ENCODE measurements around the gene TRIM33.
A peak's percentile ranks its signal among the peaks of the same experiment; 100 is the strongest.
"Not testable (repeated sequence)": the region's sequence is repeated elsewhere in the genome, so short reads cannot be mapped to it uniquely, and the experiment has no call there.

The TRIM33 gene

GRCh38 chr1:114363230-114363629 is 147.8 kb downstream of the TRIM33 start:
- H3K18ac ChIP-seq (ENCODE audit: low read length); H3K4me2 ChIP-seq (ENCODE audit: insufficient read depth, low read length, poor library complexity, severe bottlenecking): not testable (repeated sequence)
- WGBS, 2 donors (ENCODE audit: extremely low coverage in 2 of 2, insufficient read length in 2 of 2, insufficient replicate concordance in 1 of 2): no CpG with 5 or more reads among the region's 2 CpGs

GRCh38 chr1:114359791-114360190 is 151.2 kb downstream of the TRIM33 start:
- H2AK5ac ChIP-seq (ENCODE audit: low read depth, low read length): no peak overlapping the region
- H3K9me3 ChIP-seq (replicated peaks in 1 of 2; ENCODE audit: control insufficient read depth in 2 of 2, insufficient read depth in 1 of 2, low read depth in 1 of 2, low read length in 2 of 2): peaks cover 0 to 2% of the 10 kb centered on the region in 2 donors
- H2BK15ac ChIP-seq (ENCODE audit: low read length): no peak overlapping the region
- no peak for DNase-seq (ENCODE audit: low spot score)
- H3K4me2 ChIP-seq (ENCODE audit: insufficient read depth, low read length, poor library complexity, severe bottlenecking): no peak overlapping the region
- no peak overlapping the region for H3K4ac ChIP-seq (ENCODE audit: low read length)
- no peak overlapping the region for H2BK12ac ChIP-seq (ENCODE audit: low read length)
- H4K8ac ChIP-seq (ENCODE audit: low read depth, low read length): no peak overlapping the region
- no peak overlapping the region for H2AFZ ChIP-seq (ENCODE audit: low read length)
- no CpG with 5 or more reads among the region's 1 CpG for WGBS, 2 donors (ENCODE audit: extremely low coverage in 2 of 2, insufficient read length in 2 of 2, insufficient replicate concordance in 1 of 2)
- H3K36me3 ChIP-seq (replicated peaks in 1 of 2; ENCODE audit: control insufficient read depth in 2 of 2, insufficient read depth in 2 of 2, low read length in 2 of 2): no peaks in the 10 kb centered on the region
- H4K91ac ChIP-seq (ENCODE audit: low read depth, low read length, poor library complexity): no peak overlapping the region
- no peaks in the 10 kb centered on the region for H3K4me1 ChIP-seq (ENCODE audit: control insufficient read depth in 2 of 2, insufficient read depth in 1 of 2, low read depth in 1 of 2, low read length in 2 of 2)
- no peak overlapping the region for H3K14ac ChIP-seq (ENCODE audit: low read length)
- no peak overlapping the region for H2BK5ac ChIP-seq (ENCODE audit: low read length)
- H2BK120ac ChIP-seq (ENCODE audit: low read depth, low read length): no peak overlapping the region
- H3K18ac ChIP-seq (ENCODE audit: low read length): no peak overlapping the region
- H3K9ac ChIP-seq (ENCODE audit: low read depth, low read length, poor library complexity): no peak overlapping the region
- no peak overlapping the region for H3K27ac ChIP-seq (replicated peaks; ENCODE audit: low read length)
- no peaks in the 10 kb centered on the region for H3K79me1 ChIP-seq (ENCODE audit: low read depth, low read length)
- peaks cover 0 to 2% (median 0%) of the 10 kb centered on the region in 3 experiments for H3K27me3 ChIP-seq (ENCODE audit: control insufficient read depth in 3 of 3, insufficient read depth in 3 of 3, low read depth in 1 of 3, low read length in 3 of 3)
- no peak overlapping the region for H3K4me3 ChIP-seq (ENCODE audit: low read length in 2 of 2)
- H3K23ac ChIP-seq (ENCODE audit: low read depth, low read length, poor library complexity): no peak overlapping the region

More at GRCh38 chr1:114363230-114363629, 147.8 kb downstream of the TRIM33 start:
- not testable (repeated sequence) for H3K4me1 ChIP-seq (ENCODE audit: control insufficient read depth in 2 of 2, insufficient read depth in 1 of 2, low read depth in 1 of 2, low read length in 2 of 2); H2BK5ac ChIP-seq (ENCODE audit: low read length); H4K8ac ChIP-seq (ENCODE audit: low read depth, low read length); H3K79me1 ChIP-seq (ENCODE audit: low read depth, low read length); H2BK15ac ChIP-seq (ENCODE audit: low read length); H3K36me3 ChIP-seq (replicated peaks in 1 of 2; ENCODE audit: control insufficient read depth in 2 of 2, insufficient read depth in 2 of 2, low read length in 2 of 2); H2BK120ac ChIP-seq (ENCODE audit: low read depth, low read length); H3K9me3 ChIP-seq (replicated peaks in 1 of 2; ENCODE audit: control insufficient read depth in 2 of 2, insufficient read depth in 1 of 2, low read depth in 1 of 2, low read length in 2 of 2); H2BK12ac ChIP-seq (ENCODE audit: low read length); H3K27ac ChIP-seq (replicated peaks; ENCODE audit: low read length); H3K23ac ChIP-seq (ENCODE audit: low read depth, low read length, poor library complexity); H4K91ac ChIP-seq (ENCODE audit: low read depth, low read length, poor library complexity); H2AK5ac ChIP-seq (ENCODE audit: low read depth, low read length); H3K9ac ChIP-seq (ENCODE audit: low read depth, low read length, poor library complexity); H3K27me3 ChIP-seq (ENCODE audit: control insufficient read depth in 3 of 3, insufficient read depth in 3 of 3, low read depth in 1 of 3, low read length in 3 of 3); H2AFZ ChIP-seq (ENCODE audit: low read length); DNase-seq (ENCODE audit: low spot score); H3K4me3 ChIP-seq (ENCODE audit: low read length in 2 of 2); H3K14ac ChIP-seq (ENCODE audit: low read length); H3K4ac ChIP-seq (ENCODE audit: low read length)

- Histone ChIP-seq H4K91ac (ENCODE audit: low read depth, low read length, poor library complexity) (no peak overlapping the region), H2BK12ac (ENCODE audit: low read length) (no peak overlapping the region), H2BK5ac (ENCODE audit: low read length) (no peak overlapping the region), H3K79me1 (ENCODE audit: low read depth, low read length) (no peaks in the 10 kb centered on the region), H3K14ac (ENCODE audit: low read length) (no peak overlapping the region), H4K8ac (ENCODE audit: low read depth, low read length) (no peak overlapping the region), H3K4me2 (ENCODE audit: insufficient read depth, low read length, poor library complexity, severe bottlenecking) (no peak overlapping the region), H3K9me3 (replicated peaks in 1 of 2; ENCODE audit: control insufficient read depth in 2 of 2, insufficient read depth in 1 of 2, low read depth in 1 of 2, low read length in 2 of 2) (peaks cover 0 to 1% of the 10 kb centered on the region in 2 donors), H3K4me3 (ENCODE audit: low read length in 2 of 2) (no peak overlapping the region), H3K27me3 (ENCODE audit: control insufficient read depth in 3 of 3, insufficient read depth in 3 of 3, low read depth in 1 of 3, low read length in 3 of 3) (peaks cover 0 to 16% (median 0%) of the 10 kb centered on the region in 3 experiments), H3K9ac (ENCODE audit: low read depth, low read length, poor library complexity) (no peak overlapping the region), H3K23ac (ENCODE audit: low read depth, low read length, poor library complexity) (no peak overlapping the region), H3K4ac (ENCODE audit: low read length) (no peak overlapping the region), H2AFZ (ENCODE audit: low read length) (no peak overlapping the region), H2BK15ac (ENCODE audit: low read length) (no peak overlapping the region), H2BK120ac (ENCODE audit: low read depth, low read length) (no peak overlapping the region), H3K18ac (ENCODE audit: low read length) (no peak overlapping the region), H3K4me1 (ENCODE audit: control insufficient read depth in 2 of 2, insufficient read depth in 1 of 2, low read depth in 1 of 2, low read length in 2 of 2) (no peaks in the 10 kb centered on the region), H3K36me3 (replicated peaks in 1 of 2; ENCODE audit: control insufficient read depth in 2 of 2, insufficient read depth in 2 of 2, low read length in 2 of 2) (no peaks in the 10 kb centered on the region), H3K27ac (replicated peaks; ENCODE audit: low read length) (no peak overlapping the region), H2AK5ac (ENCODE audit: low read depth, low read length) (no peak overlapping the region)
- no peak for DNase-seq (ENCODE audit: low spot score)
- WGBS, 2 donors (ENCODE audit: extremely low coverage in 2 of 2, insufficient read length in 2 of 2, insufficient replicate concordance in 1 of 2): no CpG with 5 or more reads among the region's 3 CpGs
Measured at GRCh38 chr1:114355240-114355639, 155.8 kb downstream of the TRIM33 start.

- Histone ChIP-seq H3K9ac (ENCODE audit: low read depth, low read length, poor library complexity) (no peak overlapping the region), H3K9me3 (replicated peaks in 1 of 2; ENCODE audit: control insufficient read depth in 2 of 2, insufficient read depth in 1 of 2, low read depth in 1 of 2, low read length in 2 of 2) (peaks cover 0 to 1% of the 10 kb centered on the region in 2 donors), H2BK15ac (ENCODE audit: low read length) (no peak overlapping the region), H3K18ac (ENCODE audit: low read length) (no peak overlapping the region), H4K91ac (ENCODE audit: low read depth, low read length, poor library complexity) (no peak overlapping the region), H3K36me3 (replicated peaks in 1 of 2; ENCODE audit: control insufficient read depth in 2 of 2, insufficient read depth in 2 of 2, low read length in 2 of 2) (no peaks in the 10 kb centered on the region), H2BK5ac (ENCODE audit: low read length) (no peak overlapping the region), H2AFZ (ENCODE audit: low read length) (no peak overlapping the region), H2BK12ac (ENCODE audit: low read length) (no peak overlapping the region), H3K4ac (ENCODE audit: low read length) (no peak overlapping the region), H2AK5ac (ENCODE audit: low read depth, low read length) (no peak overlapping the region), H3K79me1 (ENCODE audit: low read depth, low read length) (no peaks in the 10 kb centered on the region), H3K14ac (ENCODE audit: low read length) (peak overlapping the region; percentile 42), H3K4me2 (ENCODE audit: insufficient read depth, low read length, poor library complexity, severe bottlenecking) (no peak overlapping the region), H2BK120ac (ENCODE audit: low read depth, low read length) (no peak overlapping the region), H3K4me1 (ENCODE audit: control insufficient read depth in 2 of 2, insufficient read depth in 1 of 2, low read depth in 1 of 2, low read length in 2 of 2) (no peaks in the 10 kb centered on the region), H3K4me3 (ENCODE audit: low read length in 2 of 2) (no peak overlapping the region), H3K27ac (replicated peaks; ENCODE audit: low read length) (no peak overlapping the region), H3K23ac (ENCODE audit: low read depth, low read length, poor library complexity) (no peak overlapping the region), H4K8ac (ENCODE audit: low read depth, low read length) (no peak overlapping the region), H3K27me3 (ENCODE audit: control insufficient read depth in 3 of 3, insufficient read depth in 3 of 3, low read depth in 1 of 3, low read length in 3 of 3) (peaks cover 0 to 23% (median 0%) of the 10 kb centered on the region in 3 experiments)
- no CpG with 5 or more reads among the region's 4 CpGs for WGBS, 2 donors (ENCODE audit: extremely low coverage in 2 of 2, insufficient read length in 2 of 2, insufficient replicate concordance in 1 of 2)
- DNase-seq (ENCODE audit: low spot score): no peak
Measured at GRCh38 chr1:114353262-114353661, 157.7 kb downstream of the TRIM33 start.

Data from neuronal stem cell (in vitro differentiated cells).